Measurements from ENCODE around the gene MADD.

GRCh38 chr11:47356998-47357329 is 87.0 kb downstream of the MADD start:
- TF ChIP-seq CTCF (conservative IDR thresholded peaks at IDR 0.05; ENCODE audit: low read depth, low read length) (no peak), EZH2phosphoT487 (IDR thresholded peaks at IDR 0.05; ENCODE audit: borderline replicate concordance, low read length) (no peak)
